Right atrium auricular region (tissue), 2 donors: Measurements from ENCODE around the gene NAV3. TPM values are rescaled to one million over a fixed set of nuclear protein-coding genes. Genes with fewer than 3 reads are reported as not detected.

Experiments
- DNase-seq: peaks from one replicate; pipeline ENCODE4 v3.0.0-alpha.2; 2019; ENCODE audit warnings: low spot score
- H3K27ac ChIP-seq, 2 donors: fragments of 200-600 bp; sonication (generic); 1 replicate in 1 of 2; 2 replicates in 1 of 2; pipeline ENCODE4 v1.5.1; 2016 to 2019
- H3K27me3 ChIP-seq, 2 donors: fragments of 200-600 bp; sonication (generic); one replicate each; pipeline versions ENCODE4 v1.5.1 to v1.6.0; 2017 to 2019
- H3K36me3 ChIP-seq: fragments of 200-600 bp; sonication (generic); one replicate; pipeline ENCODE4 v1.5.1; 2016
- H3K4me1 ChIP-seq, 2 donors: fragments of 200-600 bp; sonication (generic); one replicate each; pipeline versions ENCODE4 v1.5.1 to v1.6.0; 2017 to 2019
- H3K4me3 ChIP-seq, 2 donors: fragments of 200-600 bp; sonication (generic); 1 replicate in 1 of 2; 2 replicates in 1 of 2; pipeline ENCODE4 v1.5.1; 2017 to 2019; ENCODE audit warnings: mild to moderate bottlenecking in 1 of 2, moderate library complexity in 1 of 2
- H3K9me3 ChIP-seq, 2 donors: fragments of 200-600 bp; sonication (generic); one replicate each; pipeline ENCODE4 v1.5.1; 2019
- CTCF ChIP-seq, 2 donors: fragments of 200-600 bp; sonication (generic); IDR thresholded peaks; one replicate each; pipeline ENCODE4 v1.5.1; 2019; ENCODE audit warnings: antibody characterized with exemption in 2 of 2
- total RNA-seq, 2 donors: library from RNA; depleted of rRNA; stranded (reverse); fragments of >200 nt; gene quantifications; one replicate each; pipeline ENCODE4 v1.1.0, GENCODE V29; 2016

Gene NAV3
- total RNA-seq, 2 donors from 2014 or later = 4.4 to 5.1 TPM

- no peaks in the 10 kb centered on the region for H3K36me3 ChIP-seq
- no peak for DNase-seq
- no peaks in the 10 kb centered on the region for H3K27me3 ChIP-seq
- H3K4me1 ChIP-seq = no peaks in the 10 kb centered on the region
- no peak overlapping the region for H3K4me3 ChIP-seq
- no peak overlapping the region for H3K27ac ChIP-seq
- H3K9me3 ChIP-seq = no peaks in the 10 kb centered on the region
- no peak for TF ChIP-seq CTCF (IDR thresholded peaks at IDR 0.05)
Measured at GRCh38 chr12:77788231-77789168, 42.2 kb upstream of the NAV3 start.

GRCh38 chr12:77795699-77796098, 35.0 kb upstream of the NAV3 start:
- Histone ChIP-seq H3K36me3 (no peaks in the 10 kb centered on the region), H3K27me3 (no peaks in the 10 kb centered on the region), H3K4me3 (no peak overlapping the region), H3K9me3 (no peaks in the 10 kb centered on the region), H3K4me1 (no peaks in the 10 kb centered on the region), H3K27ac (no peak overlapping the region)
- TF ChIP-seq CTCF (IDR thresholded peaks at IDR 0.05) = no peak
- DNase-seq = no peak

- Histone ChIP-seq H3K4me1 (no peaks in the 10 kb centered on the region), H3K36me3 (no peaks in the 10 kb centered on the region), H3K27me3 (no peaks in the 10 kb centered on the region), H3K27ac (no peak overlapping the region), H3K4me3 (no peak overlapping the region), H3K9me3 (no peaks in the 10 kb centered on the region)
- DNase-seq = no peak
- TF ChIP-seq CTCF (IDR thresholded peaks at IDR 0.05) = no peak
Measured at GRCh38 chr12:77796775-77797174, 33.9 kb upstream of the NAV3 start.

GRCh38 chr12:77800501-77800900, 30.2 kb upstream of the NAV3 start:
- TF ChIP-seq CTCF (IDR thresholded peaks at IDR 0.05) = no peak
- Histone ChIP-seq H3K36me3 (no peaks in the 10 kb centered on the region), H3K9me3 (peaks cover 0 to 5% of the 10 kb centered on the region in 2 donors), H3K27ac (no peak overlapping the region), H3K4me1 (no peaks in the 10 kb centered on the region), H3K27me3 (no peaks in the 10 kb centered on the region), H3K4me3 (no peak overlapping the region)
- no peak for DNase-seq

GRCh38 chr12:77808534-77808933, 22.2 kb upstream of the NAV3 start:
- no peak for DNase-seq
- no peak for TF ChIP-seq CTCF (IDR thresholded peaks at IDR 0.05)
- H3K4me1 ChIP-seq = no peaks in the 10 kb centered on the region
- no peaks in the 10 kb centered on the region for H3K27me3 ChIP-seq
- no peak overlapping the region for H3K4me3 ChIP-seq
- no peak overlapping the region for H3K27ac ChIP-seq
- H3K9me3 ChIP-seq = peaks cover 0 to 5% of the 10 kb centered on the region in 2 donors
- no peaks in the 10 kb centered on the region for H3K36me3 ChIP-seq
